Neuronal stem cell (in vitro differentiated cells): ENCODE data around the gene GYPE.
"Not testable (repeated sequence)": the region's sequence is repeated elsewhere in the genome, so short reads cannot be mapped to it uniquely, and the experiment has no call there.

Experiments
- DNase-seq: peaks from one replicate; pipeline ENCODE4 v3.0.0-alpha.2; 2013; ENCODE audit warnings: low spot score
- H2AFZ ChIP-seq: one replicate; pipeline ENCODE4 v1.6.1; 2013; ENCODE audit warnings: mild to moderate bottlenecking, low read length, inconsistent platforms
- H2AK5ac ChIP-seq: 2 replicates; pipeline ENCODE4 v1.6.1; 2013; ENCODE audit warnings: low read depth, mild to moderate bottlenecking, inconsistent platforms, low read length, moderate library complexity, mixed read lengths
- H2BK120ac ChIP-seq: 2 replicates; pipeline ENCODE4 v1.6.1; 2013; ENCODE audit warnings: low read depth, mild to moderate bottlenecking, inconsistent platforms, low read length, moderate library complexity, mixed read lengths
- H2BK12ac ChIP-seq: one replicate; pipeline ENCODE4 v1.6.1; 2013; ENCODE audit warnings: low read length, inconsistent platforms
- H2BK15ac ChIP-seq: 2 replicates; pipeline ENCODE4 v1.6.1; 2013; ENCODE audit warnings: mild to moderate bottlenecking, low read length, inconsistent platforms, mixed read lengths
- H2BK5ac ChIP-seq: one replicate; pipeline ENCODE4 v1.6.1; 2013; ENCODE audit warnings: inconsistent platforms, mild to moderate bottlenecking, low read length, moderate library complexity
- H3K14ac ChIP-seq: one replicate; pipeline ENCODE4 v1.6.1; 2013; ENCODE audit warnings: low read length, inconsistent platforms
- H3K18ac ChIP-seq: 2 replicates; pipeline ENCODE4 v1.6.1; 2013; ENCODE audit warnings: low read length, inconsistent platforms
- H3K23ac ChIP-seq: 2 replicates; pipeline ENCODE4 v1.6.1; 2013; ENCODE audit warnings: low read depth, mild to moderate bottlenecking, mixed read lengths, low read length, inconsistent platforms; ENCODE audit not compliant: poor library complexity
- H3K27ac ChIP-seq: replicated peaks from 3 replicates; pipeline ENCODE4 v1.5.1; 2013; ENCODE audit warnings: low read length, inconsistent platforms
- H3K27me3 ChIP-seq, 3 experiments: 2 replicates each; pipeline ENCODE4 v1.6.1; 2013; ENCODE audit warnings: low read length in 3 of 3, mild to moderate bottlenecking in 2 of 3, inconsistent platforms in 1 of 3, low read depth in 1 of 3, mixed read lengths in 1 of 3, moderate library complexity in 1 of 3; ENCODE audit not compliant: control insufficient read depth in 3 of 3, insufficient read depth in 3 of 3
- H3K36me3 ChIP-seq, 2 donors: replicated peaks in 1 of 2; 2 replicates each; pipeline ENCODE4 v1.6.1; 2013; ENCODE audit warnings: low read length in 2 of 2; ENCODE audit not compliant: control insufficient read depth in 2 of 2, insufficient read depth in 2 of 2
- H3K4ac ChIP-seq: 2 replicates; pipeline ENCODE4 v1.6.1; 2013; ENCODE audit warnings: inconsistent platforms, mild to moderate bottlenecking, low read length, moderate library complexity
- H3K4me1 ChIP-seq, 2 donors: 1 replicate in 1 of 2; 2 replicates in 1 of 2; pipeline ENCODE4 v1.6.1; 2013; ENCODE audit warnings: low read length in 2 of 2, low read depth in 1 of 2; ENCODE audit not compliant: control insufficient read depth in 2 of 2, insufficient read depth in 1 of 2
- H3K4me2 ChIP-seq: one replicate; pipeline ENCODE4 v1.6.1; 2013; ENCODE audit warnings: mild to moderate bottlenecking, low read length, inconsistent platforms; ENCODE audit not compliant: insufficient read depth, poor library complexity, severe bottlenecking
- H3K4me3 ChIP-seq, 2 donors: 2 replicates each; pipeline ENCODE4 v1.5.1; 2013; ENCODE audit warnings: low read length in 2 of 2, mild to moderate bottlenecking in 2 of 2, inconsistent platforms in 1 of 2, moderate library complexity in 1 of 2
- H3K79me1 ChIP-seq: one replicate; pipeline ENCODE4 v1.6.1; 2013; ENCODE audit warnings: low read depth, mild to moderate bottlenecking, inconsistent platforms, low read length, moderate library complexity
- H3K9ac ChIP-seq: one replicate; pipeline ENCODE4 v1.6.1; 2013; ENCODE audit warnings: mild to moderate bottlenecking, low read depth, low read length, inconsistent platforms; ENCODE audit not compliant: poor library complexity
- H3K9me3 ChIP-seq, 2 donors: replicated peaks in 1 of 2; 2 replicates each; pipeline versions ENCODE3 to v1.6.1; 2013; ENCODE audit warnings: low read length in 2 of 2, mild to moderate bottlenecking in 2 of 2, inconsistent platforms in 1 of 2, low read depth in 1 of 2, mixed read lengths in 1 of 2, moderate library complexity in 1 of 2; ENCODE audit not compliant: control insufficient read depth in 2 of 2, insufficient read depth in 1 of 2
- H4K8ac ChIP-seq: one replicate; pipeline ENCODE4 v1.6.1; 2013; ENCODE audit warnings: low read depth, mild to moderate bottlenecking, inconsistent platforms, low read length, moderate library complexity
- H4K91ac ChIP-seq: one replicate; pipeline ENCODE4 v1.6.1; 2013; ENCODE audit warnings: low read length, low read depth, mild to moderate bottlenecking, inconsistent platforms; ENCODE audit not compliant: poor library complexity
- WGBS, 2 donors: extraction: QIAGEN DNeasy Blood & Tissue Kit; methylation state at CpG; one replicate each; pipeline ENCODE4 v1.1.7; 2013; ENCODE audit warnings: missing lambda C conversion rate in 2 of 2, mixed read lengths in 1 of 2; ENCODE audit not compliant: insufficient read length in 2 of 2, insufficient replicate concordance in 1 of 2; ENCODE audit errors: extremely low coverage in 2 of 2; 5-methylcytosine and 5-hydroxymethylcytosine counted together

The GYPE gene

DNA sequence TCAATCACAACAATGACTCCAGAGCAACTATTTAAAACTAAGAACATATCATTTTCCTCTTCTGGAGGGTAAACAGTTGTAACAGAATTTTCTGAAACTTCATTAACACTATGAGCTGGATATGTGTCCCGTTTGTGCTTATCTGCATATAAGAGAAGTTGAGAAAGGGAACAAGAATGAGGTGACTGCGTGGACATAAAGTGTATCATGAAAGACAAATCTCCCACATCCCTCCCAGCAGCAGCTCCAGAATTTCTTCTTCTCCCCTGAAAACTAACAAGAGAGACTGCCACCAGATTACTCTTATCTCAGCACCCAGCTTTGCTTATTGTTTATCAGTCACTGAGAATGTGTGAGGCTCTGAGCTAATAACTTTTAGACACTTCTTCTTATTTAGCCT is 25.8 kb downstream of the GYPE start:
- H2BK5ac ChIP-seq, H2BK15ac ChIP-seq, H2BK12ac ChIP-seq, H4K91ac ChIP-seq, H3K9me3 ChIP-seq, H4K8ac ChIP-seq, H3K9ac ChIP-seq, H2AFZ ChIP-seq, H3K23ac ChIP-seq, H3K14ac ChIP-seq, H3K18ac ChIP-seq, H2AK5ac ChIP-seq, H3K27ac ChIP-seq, H3K4ac ChIP-seq, H3K36me3 ChIP-seq, H3K4me3 ChIP-seq, H3K4me1 ChIP-seq, H3K27me3 ChIP-seq, H3K4me2 ChIP-seq, H2BK120ac ChIP-seq, DNase-seq, H3K79me1 ChIP-seq: not testable (repeated sequence)
- WGBS, 2 donors = no CpG with 5 or more reads among the region's 2 CpGs

- H4K8ac ChIP-seq, H3K27me3 ChIP-seq, H3K4ac ChIP-seq, DNase-seq, H3K23ac ChIP-seq, H3K4me3 ChIP-seq, H3K4me1 ChIP-seq, H2BK5ac ChIP-seq, H3K9me3 ChIP-seq, H2AK5ac ChIP-seq, H2AFZ ChIP-seq, H3K27ac ChIP-seq, H3K9ac ChIP-seq, H3K18ac ChIP-seq, H4K91ac ChIP-seq, H3K79me1 ChIP-seq, H3K14ac ChIP-seq, H2BK120ac ChIP-seq, H3K4me2 ChIP-seq, H2BK12ac ChIP-seq, H2BK15ac ChIP-seq, H3K36me3 ChIP-seq: not testable (repeated sequence)
- WGBS, 2 donors = no CpG with 5 or more reads among the region's 2 CpGs
Measured at GRCh38 chr4:143875357-143875756, 30.0 kb downstream of the GYPE start.

DNA sequence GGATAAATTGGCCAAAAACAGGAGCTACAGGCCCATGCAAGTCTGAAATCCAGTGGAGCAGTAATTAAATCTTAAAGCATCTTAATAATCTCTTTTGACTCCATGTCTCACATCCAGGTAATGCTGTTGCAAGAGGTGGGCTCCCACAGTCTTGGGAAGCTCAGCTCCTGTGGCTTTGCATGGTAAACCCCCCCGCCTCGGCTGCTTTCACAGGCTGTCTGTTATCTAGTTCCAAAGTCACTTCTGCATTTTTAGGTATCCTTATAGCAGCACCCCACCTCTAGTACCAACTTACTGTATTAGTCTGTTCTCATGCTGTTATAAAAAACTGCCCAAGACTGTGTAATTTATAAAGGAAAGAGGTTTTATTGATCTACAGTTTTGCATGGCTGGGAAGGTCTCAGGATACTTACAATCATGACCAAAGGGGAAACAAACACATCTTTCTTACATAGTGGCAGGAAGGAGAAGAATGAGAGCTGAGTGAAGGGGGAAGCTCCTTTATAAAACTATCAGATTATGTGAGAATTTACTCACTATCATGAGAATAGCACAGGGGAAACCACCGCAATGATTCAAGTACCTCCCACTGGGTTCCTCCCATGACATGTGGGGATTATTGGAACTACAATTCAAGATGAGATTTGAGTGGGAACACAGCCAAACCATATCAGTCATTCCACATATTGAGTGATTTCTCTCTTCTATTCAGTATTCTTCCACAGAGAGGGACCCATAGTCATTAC is 34.7 kb downstream of the GYPE start:
- not testable (repeated sequence) for H3K79me1 ChIP-seq, H4K8ac ChIP-seq, H2BK15ac ChIP-seq, H4K91ac ChIP-seq, H3K9ac ChIP-seq, H3K4me2 ChIP-seq, H2AFZ ChIP-seq, H3K18ac ChIP-seq, H3K4ac ChIP-seq, H2BK5ac ChIP-seq, H3K27me3 ChIP-seq, H3K4me3 ChIP-seq, H3K4me1 ChIP-seq, H3K9me3 ChIP-seq, DNase-seq, H3K23ac ChIP-seq, H2AK5ac ChIP-seq, H3K36me3 ChIP-seq, H3K27ac ChIP-seq, H3K14ac ChIP-seq, H2BK120ac ChIP-seq, H2BK12ac ChIP-seq
- no CpG with 5 or more reads among the region's 3 CpGs for WGBS, 2 donors

DNA sequence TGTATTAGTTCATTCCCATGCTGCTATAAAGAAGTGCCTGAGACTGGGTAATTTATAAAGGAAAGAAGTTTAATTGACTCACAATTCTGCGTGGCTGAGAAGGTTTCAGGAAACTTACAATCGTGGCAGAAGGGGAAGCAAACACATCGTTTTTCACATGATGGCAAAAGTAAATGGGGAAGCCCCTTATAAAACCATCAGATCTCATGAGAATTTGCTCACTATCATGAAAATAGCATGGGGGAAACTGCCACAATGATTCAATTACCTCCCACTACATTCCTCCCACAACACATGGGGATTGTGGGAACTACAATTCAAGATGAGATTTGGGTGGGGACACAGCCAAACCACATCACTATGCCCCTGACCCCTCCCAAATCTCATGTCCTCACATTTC is 35.4 kb downstream of the GYPE start:
- not testable (repeated sequence) for H3K4me3 ChIP-seq, H4K91ac ChIP-seq, H2BK5ac ChIP-seq, H3K4ac ChIP-seq, H3K36me3 ChIP-seq, H3K4me2 ChIP-seq, H2AFZ ChIP-seq, H3K23ac ChIP-seq, H4K8ac ChIP-seq, H2BK15ac ChIP-seq, H3K18ac ChIP-seq, H3K27me3 ChIP-seq, H3K9ac ChIP-seq, H3K9me3 ChIP-seq, H2AK5ac ChIP-seq, H3K79me1 ChIP-seq, H2BK12ac ChIP-seq, DNase-seq, H3K14ac ChIP-seq, H2BK120ac ChIP-seq, H3K27ac ChIP-seq, H3K4me1 ChIP-seq
- WGBS, 2 donors = no CpG with 5 or more reads among the region's 3 CpGs
